Gastrocnemius medialis (tissue), 4 donors: Measurements from ENCODE around the gene SPON1. TPM values are rescaled to one million over a fixed set of nuclear protein-coding genes. Genes with fewer than 3 reads are reported as not detected.

Source experiments
- ATAC-seq, 2 donors: fragments of 150-250 bp; one replicate each; pipeline ENCODE4 v1.9.1; 2016
- DNase-seq, 2 donors: peaks; one replicate each; pipeline ENCODE4 v3.0.0-alpha.2; 2019
- H3K27ac ChIP-seq, 4 donors: fragments of 200-600 bp; sonication (generic); 1 replicate in 1 of 4; 2 replicates in 3 of 4; pipeline ENCODE4 v1.5.1; 2016 to 2018; ENCODE audit warnings: mild to moderate bottlenecking in 2 of 4, moderate library complexity in 1 of 4
- H3K27me3 ChIP-seq, 3 donors: fragments of 200-600 bp; sonication (generic) in 2 of 3; 1 replicate in 1 of 3; 2 replicates in 2 of 3; pipeline versions ENCODE4 v1.5.1 to v1.6.0; 2016 to 2019; ENCODE audit warnings: mild to moderate bottlenecking in 1 of 3, moderate library complexity in 1 of 3
- H3K36me3 ChIP-seq, 2 donors: fragments of 200-600 bp; sonication (generic) in 1 of 2; one replicate each; pipeline ENCODE4 v1.5.1; 2017 to 2018
- H3K4me1 ChIP-seq, 2 donors: fragments of 200-600 bp; sonication (generic) in 1 of 2; one replicate each; pipeline ENCODE4 v1.5.1; 2016 to 2017; ENCODE audit warnings: mild to moderate bottlenecking in 2 of 2
- H3K4me3 ChIP-seq, 4 donors: fragments of 200-600 bp; sonication (generic) in 3 of 4; 1 replicate in 1 of 4; 2 replicates in 3 of 4; pipeline ENCODE4 v1.5.1; 2016 to 2019; ENCODE audit warnings: mild to moderate bottlenecking in 2 of 4
- H3K9me3 ChIP-seq, 3 donors: fragments of 200-600 bp; sonication (generic) in 2 of 3; 1 replicate in 1 of 3; 2 replicates in 2 of 3; pipeline ENCODE4 v1.5.1; 2016 to 2019
- CTCF ChIP-seq, 5 experiments: fragments of 450-650 bp in 3 of 5; fragments of 200-600 bp in 2 of 5; sonication (generic) in 2 of 5; IDR thresholded peaks in 4 of 5; conservative IDR thresholded peaks in 1 of 5; 1 replicate in 4 of 5; 2 replicates in 1 of 5; pipeline ENCODE4 v1.5.1; 2016 to 2019; ENCODE audit warnings: antibody characterized with exemption in 5 of 5, mild to moderate bottlenecking in 3 of 5, moderate library complexity in 3 of 5
- POLR2A ChIP-seq, 2 donors: fragments of 450-650 bp; IDR thresholded peaks; one replicate each; pipeline ENCODE4 v1.6.1; 2017; ENCODE audit warnings: antibody characterized with exemption in 2 of 2, mild to moderate bottlenecking in 2 of 2, moderate library complexity in 2 of 2
- in situ Hi-C, 4 donors: fragments of 200-750 bp; cut with MboI; loops; one replicate each; pipeline versions ENCODE4 v1.15.0 to v1.8.0; 2017; ENCODE audit warnings: low sequenced_read_pairs in 4 of 4
- intact Hi-C: fragments of 100-400 bp; cut with DNase I; formaldehyde crosslinking; loops from one replicate; pipeline ENCODE4 v1.15.1; 2023; ENCODE audit warnings: low total_unique reads
- total RNA-seq, 4 donors: library from RNA; depleted of rRNA; stranded (reverse); fragments of >200 nt; gene quantifications; one replicate each; pipeline versions ENCODE4 v1.1.0 to v1.2.3, GENCODE V29; 2016

Gene SPON1
- total RNA-seq, 4 donors from 2014 or later: 0.10 to 1.6 (median 0.36) TPM

GRCh38 chr11:14093065-14093464 is 130.5 kb downstream of the SPON1 start:
- no peak overlapping the region for H3K27ac ChIP-seq
- TF ChIP-seq POLR2A (IDR thresholded peaks at IDR 0.05): no peak
- no peak for TF ChIP-seq CTCF (IDR thresholded peaks at IDR 0.05 in 4 of 5, conservative IDR thresholded peaks at IDR 0.05 in 1 of 5)
- no peaks in the 10 kb centered on the region for H3K9me3 ChIP-seq
- H3K4me1 ChIP-seq: no peaks in the 10 kb centered on the region
- DNase-seq (no peak), ATAC-seq (no peak)
- intact Hi-C loops (no loop called here), in situ Hi-C loops (no loop called here)
- no peaks in the 10 kb centered on the region for H3K36me3 ChIP-seq
- H3K4me3 ChIP-seq: no peak overlapping the region
- no peaks in the 10 kb centered on the region for H3K27me3 ChIP-seq

GRCh38 chr11:14094481-14095037 is 132.0 kb downstream of the SPON1 start:
- Histone ChIP-seq H3K36me3 (no peaks in the 10 kb centered on the region), H3K27ac (no peak overlapping the region), H3K4me1 (no peaks in the 10 kb centered on the region), H3K4me3 (no peak overlapping the region), H3K9me3 (no peaks in the 10 kb centered on the region), H3K27me3 (no peaks in the 10 kb centered on the region)
- DNase-seq (no peak), ATAC-seq (no peak)
- TF ChIP-seq CTCF (IDR thresholded peaks at IDR 0.05 in 4 of 5, conservative IDR thresholded peaks at IDR 0.05 in 1 of 5): no peak
- no peak for TF ChIP-seq POLR2A (IDR thresholded peaks at IDR 0.05)
- intact Hi-C loops: no loop called here
- in situ Hi-C loops: no loop called here

- Histone ChIP-seq H3K27ac (no peak overlapping the region), H3K4me3 (no peak overlapping the region), H3K27me3 (no peaks in the 10 kb centered on the region), H3K9me3 (no peaks in the 10 kb centered on the region), H3K36me3 (no peaks in the 10 kb centered on the region), H3K4me1 (no peaks in the 10 kb centered on the region)
- in situ Hi-C loops: no loop called here
- intact Hi-C loops: no loop called here
- TF ChIP-seq POLR2A (IDR thresholded peaks at IDR 0.05) (no peak), CTCF (IDR thresholded peaks at IDR 0.05 in 4 of 5, conservative IDR thresholded peaks at IDR 0.05 in 1 of 5) (no peak)
- ATAC-seq (no peak), DNase-seq (no peak)
Measured at GRCh38 chr11:14095882-14096281, 133.4 kb downstream of the SPON1 start.

- H3K9me3 ChIP-seq: no peaks in the 10 kb centered on the region
- no peaks in the 10 kb centered on the region for H3K4me1 ChIP-seq
- TF ChIP-seq CTCF (IDR thresholded peaks at IDR 0.05 in 4 of 5, conservative IDR thresholded peaks at IDR 0.05 in 1 of 5) (no peak), POLR2A (IDR thresholded peaks at IDR 0.05) (no peak)
- ATAC-seq (no peak), DNase-seq (no peak)
- intact Hi-C loops: no loop called here
- in situ Hi-C loops: no loop called here
- H3K4me3 ChIP-seq: no peak overlapping the region
- H3K36me3 ChIP-seq: no peaks in the 10 kb centered on the region
- no peaks in the 10 kb centered on the region for H3K27me3 ChIP-seq
- no peak overlapping the region for H3K27ac ChIP-seq
Measured at GRCh38 chr11:14096606-14097005, 134.1 kb downstream of the SPON1 start.

DNA sequence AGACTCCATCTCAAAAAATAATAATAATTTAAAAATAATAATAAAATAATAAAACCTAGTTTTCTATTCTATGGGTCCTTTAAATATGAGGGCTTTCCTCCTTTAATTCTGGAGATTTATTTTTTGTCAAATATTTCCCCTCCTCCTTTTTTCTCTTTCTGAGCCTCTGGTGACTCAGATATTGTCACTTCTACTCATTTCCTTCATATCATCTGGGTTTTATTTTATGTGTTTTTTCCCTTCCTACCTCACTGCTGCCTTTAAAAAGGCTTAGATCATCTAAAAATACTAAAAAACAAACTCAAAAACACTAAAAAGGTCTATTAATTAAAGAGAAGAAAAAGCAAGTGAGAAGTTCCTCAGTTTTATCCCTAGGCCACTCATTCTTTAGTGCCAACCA is 138.9 kb downstream of the SPON1 start:
- Histone ChIP-seq H3K27me3 (no peaks in the 10 kb centered on the region), H3K4me3 (no peak overlapping the region), H3K4me1 (no peaks in the 10 kb centered on the region), H3K36me3 (no peaks in the 10 kb centered on the region), H3K9me3 (no peaks in the 10 kb centered on the region), H3K27ac (no peak overlapping the region)
- DNase-seq: no peak
- in situ Hi-C loops: no loop called here
- intact Hi-C loops: no loop called here
- no peak for TF ChIP-seq CTCF (IDR thresholded peaks at IDR 0.05 in 4 of 5, conservative IDR thresholded peaks at IDR 0.05 in 1 of 5)
- TF ChIP-seq POLR2A (IDR thresholded peaks at IDR 0.05): no peak
- ATAC-seq: no peak
